Osteocyte (in vitro differentiated cells): ENCODE measurements around the gene JSRP1. TPM values are rescaled to one million over a fixed set of nuclear protein-coding genes. Genes with fewer than 3 reads are reported as not detected.

Experiments
- DNase-seq: peaks from one replicate; pipeline ENCODE4 v3.0.0; 2021; ENCODE audit warnings: mixed read lengths; ENCODE audit not compliant: unreplicated experiment; ENCODE audit errors: extremely low spot score
- H3K27ac Mint-ChIP-seq: one replicate; pipeline ENCODE4 v1.8.0; 2021; ENCODE audit warnings: mild to moderate bottlenecking, mixed read lengths; ENCODE audit not compliant: unreplicated experiment
- H3K27me3 Mint-ChIP-seq: one replicate; pipeline ENCODE4 v1.8.0; 2021; ENCODE audit warnings: mixed read lengths; ENCODE audit not compliant: unreplicated experiment
- H3K36me3 Mint-ChIP-seq: one replicate; pipeline ENCODE4 v1.8.0; 2021; ENCODE audit warnings: mixed read lengths; ENCODE audit not compliant: unreplicated experiment
- H3K4me1 Mint-ChIP-seq: one replicate; pipeline ENCODE4 v1.8.0; 2021; ENCODE audit warnings: mixed read lengths; ENCODE audit not compliant: unreplicated experiment
- H3K4me3 Mint-ChIP-seq: one replicate; pipeline ENCODE4 v1.8.0; 2021; ENCODE audit warnings: mild to moderate bottlenecking, moderate library complexity, mixed read lengths; ENCODE audit not compliant: unreplicated experiment
- H3K9me3 Mint-ChIP-seq: one replicate; pipeline ENCODE4 v1.8.0; 2021; ENCODE audit warnings: mixed read lengths; ENCODE audit not compliant: unreplicated experiment
- CTCF ChIP-seq: fragments of 200-600 bp; sonication (generic); IDR thresholded peaks from 2 replicates; pipeline ENCODE4 v1.5.0; 2021; ENCODE audit warnings: antibody characterized with exemption, mild to moderate bottlenecking, moderate library complexity
- total RNA-seq: library from RNA; stranded (reverse); gene quantifications from 2 replicates; pipeline ENCODE4 v1.2.1, GENCODE V29; 2021

Gene JSRP1
- total RNA-seq, 1 donor from 2014 or later: not detected

- peak within 1 kb of the TSS; percentile 98 for H3K4me3 Mint-ChIP-seq
- H3K27ac Mint-ChIP-seq: peak within 1 kb of the TSS; percentile 99
- peaks cover 55% of the 10 kb centered on the region for H3K4me1 Mint-ChIP-seq
- peak; percentile 99 for DNase-seq
- H3K27me3 Mint-ChIP-seq: no peaks in the 10 kb centered on the region
- H3K9me3 Mint-ChIP-seq: no peaks in the 10 kb centered on the region
- peaks cover 5% of the 10 kb centered on the region for H3K36me3 Mint-ChIP-seq
- TF ChIP-seq CTCF: peak; percentile 98
Observed at GRCh38 chr19:2236314-2237050, 19.7 kb downstream of the JSRP1 start, which contains the start of the genes PLEKHJ1 and SF3A2. Gene PLEKHJ1, minus strand, starts transcription at chr19:2236329. Its CDS starts 81 bp downstream, at chr19:2236248. Gene SF3A2, plus strand, starts transcription at chr19:2236824. Its CDS starts 6,595 bp downstream, at chr19:2243419.

GRCh38 chr19:2236064-2236313 lies 20.2 kb downstream of the JSRP1 start:
- Mint-ChIP-seq H3K4me1 (peaks cover 50% of the 10 kb centered on the region), H3K9me3 (no peaks in the 10 kb centered on the region), H3K27ac (peak overlapping the region; percentile 99), H3K4me3 (peak overlapping the region; percentile 98), H3K27me3 (no peaks in the 10 kb centered on the region), H3K36me3 (peaks cover 5% of the 10 kb centered on the region)
- DNase-seq: no peak
- no peak for TF ChIP-seq CTCF

GRCh38 chr19:2235381-2236063 lies 20.7 kb downstream of the JSRP1 start:
- TF ChIP-seq CTCF: no peak
- no peaks in the 10 kb centered on the region for H3K9me3 Mint-ChIP-seq
- H3K27ac Mint-ChIP-seq: peak overlapping the region; percentile 80
- peaks cover 5% of the 10 kb centered on the region for H3K36me3 Mint-ChIP-seq
- H3K4me1 Mint-ChIP-seq: peaks cover 46% of the 10 kb centered on the region
- no peak for DNase-seq
- H3K27me3 Mint-ChIP-seq: no peaks in the 10 kb centered on the region
- H3K4me3 Mint-ChIP-seq: peak overlapping the region; percentile 98

- H3K27me3 Mint-ChIP-seq: no peaks in the 10 kb centered on the region
- DNase-seq: no peak
- TF ChIP-seq CTCF: no peak
- peaks cover 42% of the 10 kb centered on the region for H3K4me1 Mint-ChIP-seq
- peak overlapping the region; percentile 98 for H3K4me3 Mint-ChIP-seq
- H3K36me3 Mint-ChIP-seq: peaks cover 8% of the 10 kb centered on the region
- H3K27ac Mint-ChIP-seq: peak overlapping the region; percentile 80
- H3K9me3 Mint-ChIP-seq: no peaks in the 10 kb centered on the region
Observed at GRCh38 chr19:2234996-2235380, 21.2 kb downstream of the JSRP1 start.

- Mint-ChIP-seq H3K4me1 (peaks cover 30% of the 10 kb centered on the region), H3K36me3 (peaks cover 8% of the 10 kb centered on the region), H3K27me3 (no peaks in the 10 kb centered on the region), H3K4me3 (no peak overlapping the region), H3K27ac (no peak overlapping the region), H3K9me3 (no peaks in the 10 kb centered on the region)
- no peak for DNase-seq
- no peak for TF ChIP-seq CTCF
Observed at GRCh38 chr19:2233601-2234280, 22.5 kb downstream of the JSRP1 start.
